Activated effector memory CD4-positive, alpha-beta T cell treated with Interleukin-2 at 50 U/mL for 16 hours (primary cell): ENCODE measurements around the gene ADK.

Experiments
- DNase-seq: peaks from one replicate; pipeline ENCODE4 v3.0.0-alpha.2; 2020

ADK gene

DNA sequence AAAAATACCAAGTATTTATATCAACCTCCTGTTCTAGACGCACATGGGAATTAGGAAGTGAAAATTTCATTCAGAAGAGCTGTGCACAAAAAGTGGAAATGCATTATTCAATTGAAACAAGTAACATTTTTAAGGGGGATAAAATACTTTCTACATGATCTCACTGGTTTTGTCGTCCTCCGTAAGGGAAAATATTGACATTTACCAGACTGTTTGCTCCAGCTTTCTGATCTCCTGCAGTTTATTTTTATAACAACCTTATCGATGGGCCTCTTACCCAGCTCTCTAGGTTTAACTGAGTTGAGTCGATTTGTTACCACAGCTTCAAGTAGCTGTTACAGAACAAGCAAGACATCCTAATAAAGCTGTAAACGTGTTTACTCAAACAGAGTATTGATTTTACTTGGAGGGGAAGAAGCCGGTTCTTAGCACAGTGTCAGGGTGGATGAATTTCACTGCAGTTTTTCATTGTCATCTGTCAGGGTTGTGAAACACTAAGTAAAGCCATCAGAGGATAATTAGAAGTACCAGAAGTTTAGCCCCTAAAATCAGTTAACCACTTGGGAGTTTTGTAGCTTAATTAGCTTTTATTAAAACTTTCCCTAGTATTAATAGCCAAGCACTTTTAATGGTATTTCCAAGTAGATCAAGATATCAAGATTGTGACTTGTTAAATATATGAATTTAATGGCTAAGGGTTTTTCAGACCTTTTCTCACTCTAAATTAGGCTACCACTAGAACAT lies 532.8 kb downstream of the ADK start:
- no peak for DNase-seq

GRCh38 chr10:74684462-74684861 lies 533.4 kb downstream of the ADK start:
- DNase-seq = no peak

DNA sequence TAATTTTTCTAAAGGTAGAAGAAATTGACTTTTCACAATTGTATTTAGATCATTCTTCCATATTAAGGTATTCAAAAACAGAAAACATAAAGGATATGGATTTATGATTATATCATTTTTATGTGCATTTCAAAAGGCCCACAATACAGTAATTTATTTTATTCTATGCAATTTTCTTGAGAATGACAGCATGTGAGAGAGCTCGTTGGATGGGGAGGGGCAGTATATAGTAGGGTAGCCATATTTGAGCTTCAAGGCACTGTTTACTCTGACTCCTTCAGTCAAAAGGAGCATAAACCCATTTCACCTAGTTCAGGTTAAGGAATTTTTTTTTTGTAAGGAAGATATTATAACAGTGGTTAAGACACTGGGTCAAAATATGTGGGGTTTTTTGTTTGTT lies 534.5 kb downstream of the ADK start:
- no peak for DNase-seq

- DNase-seq = no peak
Measured at GRCh38 chr10:74690393-74690792, 539.4 kb downstream of the ADK start.

GRCh38 chr10:74691164-74691563 lies 540.1 kb downstream of the ADK start:
- no peak for DNase-seq

DNA sequence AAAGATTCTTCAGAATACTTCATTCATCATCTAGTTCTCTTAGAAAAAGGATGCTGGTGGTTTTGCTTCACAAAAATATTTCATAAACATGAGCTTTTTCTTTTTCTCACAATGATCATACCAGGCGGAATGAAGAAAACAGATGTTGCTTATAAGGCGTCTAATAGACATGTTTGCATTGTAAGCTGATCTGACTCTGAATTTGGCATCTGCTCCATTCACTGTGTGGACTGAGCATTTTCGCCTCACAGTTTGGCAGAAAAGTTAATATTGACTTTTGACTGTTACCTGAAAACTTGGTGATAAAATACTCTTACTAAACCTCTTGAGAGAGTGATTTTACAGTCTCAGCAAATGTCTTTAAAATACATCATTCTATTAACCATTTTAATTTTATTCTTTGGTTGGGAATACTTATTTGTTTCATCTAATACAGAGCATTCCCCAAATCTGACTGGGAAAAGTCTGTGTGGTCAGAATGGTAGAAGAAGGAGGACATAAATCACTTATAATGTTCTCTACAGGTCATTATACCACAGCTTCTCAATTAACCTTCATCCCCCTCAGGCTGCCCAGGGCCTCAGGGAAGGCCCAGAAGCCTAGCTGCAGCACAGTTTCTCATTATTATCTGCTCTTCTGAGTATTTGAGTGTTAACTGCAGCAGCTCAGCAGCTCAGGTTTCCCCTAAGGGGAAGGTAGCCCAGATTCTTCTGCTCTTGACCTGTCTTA lies 553.8 kb downstream of the ADK start:
- DNase-seq = no peak

GRCh38 chr10:74705358-74705980 lies 554.4 kb downstream of the ADK start:
- no peak for DNase-seq

- no peak for DNase-seq
Measured at GRCh38 chr10:74706966-74707365, 555.9 kb downstream of the ADK start.

GRCh38 chr10:74708246-74708645 lies 557.2 kb downstream of the ADK start:
- DNase-seq = no peak

- DNase-seq = no peak
Measured at GRCh38 chr10:74718208-74718607, 567.2 kb downstream of the ADK start.

DNA sequence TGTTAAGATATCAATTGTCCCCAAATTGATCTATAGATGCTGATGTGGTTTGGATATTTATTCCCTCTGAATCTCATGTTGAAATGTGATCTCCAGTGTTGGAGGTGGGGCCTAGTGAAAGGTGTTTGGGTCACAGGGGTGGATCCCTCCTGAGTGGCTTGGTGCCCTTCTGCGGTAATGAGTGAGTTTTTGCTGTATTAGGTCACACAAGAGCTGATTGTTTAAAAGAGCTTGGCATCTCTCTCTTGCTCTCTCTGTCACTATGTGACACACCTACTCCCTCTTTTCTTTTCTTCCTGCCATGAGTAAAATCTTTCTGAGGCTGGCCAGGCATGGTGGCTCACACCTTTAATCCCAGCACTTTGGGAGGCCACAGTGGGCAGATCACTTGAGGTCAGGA lies 577.2 kb downstream of the ADK start:
- no peak for DNase-seq

DNA sequence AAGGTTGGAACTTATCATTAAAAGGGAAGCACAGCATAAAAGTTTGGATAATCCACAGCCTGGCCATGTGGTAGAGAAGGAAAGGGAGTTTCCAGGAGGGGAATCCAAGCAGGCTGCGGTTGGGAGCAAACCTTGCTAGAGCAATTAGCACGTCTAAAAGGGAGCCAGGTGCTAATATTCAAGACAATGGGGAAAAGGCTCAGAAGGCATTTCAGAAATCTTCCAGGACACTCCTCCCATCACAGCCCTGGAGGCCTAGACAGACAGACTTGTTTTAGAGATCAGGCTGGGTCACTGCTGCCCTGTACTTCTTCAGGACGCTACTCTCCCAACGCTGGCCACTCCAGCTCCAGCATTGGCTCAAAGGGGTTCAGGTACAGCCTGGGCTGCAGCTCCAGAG lies 579.2 kb downstream of the ADK start:
- DNase-seq = no peak

DNA sequence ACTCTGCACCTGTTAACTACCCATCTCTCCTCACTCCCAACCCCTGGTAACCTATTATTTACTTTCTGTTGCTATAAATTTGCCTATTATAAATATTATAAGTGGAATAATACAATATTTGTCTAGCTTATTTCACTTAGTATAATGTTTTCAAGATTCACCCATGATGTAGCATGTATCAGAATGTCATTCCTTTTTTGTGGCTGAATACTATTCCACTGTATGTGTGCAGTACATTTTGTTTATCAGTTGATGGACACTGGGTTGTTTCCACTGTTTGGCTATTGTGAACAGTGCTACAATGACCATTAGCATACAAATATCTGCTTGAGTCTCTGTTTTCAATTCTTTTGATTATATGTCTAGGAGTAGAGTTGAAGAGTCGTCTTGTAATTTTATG lies 582.6 kb downstream of the ADK start:
- no peak for DNase-seq

GRCh38 chr10:74736029-74736428 lies 585.0 kb downstream of the ADK start:
- no peak for DNase-seq

- DNase-seq = no peak
Measured at GRCh38 chr10:74738052-74738451, 587.0 kb downstream of the ADK start.

DNA sequence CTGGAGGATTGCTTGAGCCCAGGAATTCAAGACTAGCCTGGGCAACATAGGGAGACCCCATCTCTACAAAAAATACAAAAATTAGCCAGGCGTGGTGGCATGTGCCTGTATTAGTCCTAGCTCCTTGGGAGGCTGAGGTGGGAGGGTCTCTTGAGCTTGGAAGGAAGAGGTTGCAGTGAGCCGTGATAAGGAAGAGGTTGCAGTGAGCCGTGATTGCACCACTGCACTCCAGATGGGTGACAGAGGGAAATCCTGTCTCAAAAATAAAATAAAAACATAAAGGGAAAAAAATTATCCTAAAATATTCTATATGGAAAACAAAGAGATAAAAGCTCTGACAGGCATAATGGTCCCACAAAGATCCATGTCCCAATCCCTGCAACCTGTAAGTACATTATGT lies 587.5 kb downstream of the ADK start:
- no peak for DNase-seq

DNA sequence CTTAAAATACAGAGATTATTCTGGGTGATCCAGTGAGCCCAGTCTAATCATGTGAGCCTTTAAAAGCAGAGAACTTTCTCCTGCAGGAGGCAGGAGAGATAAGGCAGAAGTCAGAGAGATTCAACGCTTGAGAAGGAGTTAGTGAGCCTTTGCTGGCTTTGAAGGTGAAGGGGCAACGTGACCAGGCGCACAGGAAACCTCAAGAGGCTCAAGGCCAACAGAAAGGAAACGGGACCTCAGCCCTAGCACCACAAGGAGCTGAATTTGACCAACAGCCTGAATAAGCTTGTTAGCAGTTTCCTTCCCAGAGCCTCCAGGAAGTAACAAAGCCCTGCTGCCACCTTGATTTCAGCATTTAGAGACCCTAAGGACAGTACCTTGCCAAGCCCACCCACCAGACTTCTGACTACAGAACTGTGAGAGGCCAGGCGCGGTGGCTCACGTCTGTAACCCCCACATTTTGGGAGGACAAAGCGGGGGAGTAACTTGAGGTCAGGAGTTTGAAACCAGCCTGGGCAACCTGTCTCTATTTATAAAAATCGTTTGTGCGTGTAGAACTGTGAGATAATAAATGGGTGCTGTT lies 588.1 kb downstream of the ADK start:
- DNase-seq = no peak

DNA sequence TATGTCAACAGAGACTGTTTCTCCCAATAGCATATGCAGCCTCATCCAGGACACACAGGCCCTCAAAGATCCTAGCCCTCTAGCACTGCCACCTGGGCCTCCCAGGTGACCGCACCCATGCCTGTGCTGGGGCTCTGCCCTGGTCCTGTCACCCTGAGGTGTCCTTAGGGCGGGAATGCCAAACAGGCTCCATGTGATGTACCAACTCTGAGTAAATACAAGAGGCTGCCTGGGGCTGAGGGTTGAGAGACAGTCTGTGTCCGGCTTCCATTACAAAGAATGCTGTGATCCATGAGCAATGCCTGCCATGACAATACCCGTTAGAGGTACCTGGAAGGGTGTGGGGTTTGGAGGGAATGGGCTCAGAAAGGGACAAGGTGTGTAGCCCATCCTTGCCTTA lies 592.4 kb downstream of the ADK start:
- DNase-seq = no peak

GRCh38 chr10:74745449-74745848 lies 594.4 kb downstream of the ADK start:
- DNase-seq = no peak

DNA sequence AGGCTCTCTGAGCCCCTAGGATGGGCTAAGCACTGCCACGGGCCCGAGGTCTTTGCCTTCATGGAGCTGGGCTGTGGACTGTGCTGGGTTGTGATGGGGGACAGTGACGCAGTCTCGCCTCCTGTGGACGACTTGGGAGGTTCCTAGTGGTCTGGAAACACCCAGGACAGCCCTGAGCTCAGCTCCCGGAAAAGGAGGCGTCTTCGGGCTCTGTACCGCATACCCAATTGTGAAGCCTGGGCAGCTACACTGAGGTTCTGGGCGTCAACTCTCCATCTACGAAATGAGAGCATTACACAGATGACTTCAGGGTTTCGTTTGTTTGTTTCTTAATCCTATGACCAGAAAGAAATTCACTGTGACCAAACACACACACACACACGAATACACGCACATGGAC lies 595.8 kb downstream of the ADK start:
- no peak for DNase-seq

DNA sequence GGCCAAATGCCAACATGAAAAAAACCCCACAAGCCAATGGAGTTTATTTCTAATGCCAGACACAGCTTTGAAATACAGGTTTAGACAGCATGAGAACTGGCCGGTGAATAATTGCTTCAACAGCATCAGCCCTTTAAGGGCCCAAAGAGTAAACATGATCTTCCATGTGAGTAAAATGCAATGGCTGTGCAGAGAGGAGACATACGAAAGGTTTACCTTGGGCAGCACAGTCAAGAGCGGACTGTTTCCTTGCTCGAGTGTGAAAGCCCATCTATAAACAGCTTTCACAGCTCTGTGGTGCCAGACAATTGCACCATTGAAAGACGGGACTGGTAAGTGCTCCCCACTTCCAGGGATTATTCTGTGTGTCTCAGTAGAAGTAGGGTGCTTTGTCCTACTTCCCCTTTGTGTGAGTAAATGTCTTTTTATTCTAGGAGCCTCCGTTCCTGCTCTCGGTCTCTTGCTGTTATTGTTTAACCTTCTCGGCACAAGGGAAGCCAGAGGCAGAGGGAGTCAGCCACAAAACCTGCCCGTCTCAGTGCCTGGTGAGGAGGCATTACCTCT lies 597.5 kb downstream of the ADK start:
- DNase-seq = no peak

DNA sequence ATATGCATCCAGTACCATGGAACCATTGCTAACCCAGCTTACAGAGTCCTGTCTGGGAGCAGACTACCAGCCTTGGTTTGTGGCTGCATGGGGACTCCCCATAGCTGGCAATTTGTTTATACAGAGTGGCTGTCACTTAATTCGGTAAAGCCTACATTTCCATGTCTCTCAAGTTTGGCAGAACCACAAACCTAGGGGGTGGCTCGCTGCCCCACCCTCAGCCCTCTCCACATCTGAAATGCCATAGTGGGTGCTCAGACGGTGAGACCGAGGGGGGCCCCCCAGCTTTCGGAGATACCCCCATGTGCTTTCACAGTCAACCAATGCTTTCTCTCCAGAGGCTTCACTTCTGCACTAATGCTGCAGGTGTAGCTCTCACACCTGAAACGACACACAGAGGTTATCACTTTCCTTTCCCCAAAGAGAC lies 599.8 kb downstream of the ADK start:
- no peak for DNase-seq

DNA sequence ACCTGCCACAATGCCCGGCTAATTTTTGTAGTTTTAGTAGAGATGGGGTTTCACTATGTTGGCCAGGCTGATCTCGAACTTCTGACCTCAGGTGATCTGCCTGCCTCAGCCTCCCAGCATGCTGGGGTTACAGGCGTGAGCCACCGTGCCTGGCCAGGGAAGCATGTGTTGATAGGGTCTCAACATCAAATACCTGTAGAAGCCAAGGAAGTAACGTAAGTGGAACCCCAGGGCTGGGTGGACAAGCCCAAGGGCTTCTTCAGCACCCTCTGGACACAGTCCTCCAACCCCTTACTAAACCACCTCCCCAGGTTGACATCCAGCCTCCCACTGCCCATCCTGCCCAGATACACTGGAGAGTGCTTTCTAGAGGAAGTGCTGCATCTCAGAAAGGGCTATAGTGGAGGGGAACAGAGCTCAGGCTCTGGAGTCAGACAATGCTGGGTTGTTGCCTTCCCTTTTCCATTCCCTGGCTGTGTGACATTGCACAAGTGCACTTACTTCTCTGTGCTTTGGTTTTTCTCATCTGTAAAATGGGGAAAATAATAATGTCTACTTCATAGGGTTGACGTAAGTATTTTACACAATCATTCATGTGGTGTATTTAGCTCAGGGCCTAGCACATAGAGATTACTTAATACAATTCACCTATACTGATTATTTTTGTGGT lies 601.5 kb downstream of the ADK start:
- no peak for DNase-seq
